D721Med (cell line): ENCODE measurements around the gene ACTMAP.

Experiments
- DNase-seq: peaks from one replicate; pipeline ENCODE4 v3.0.0; 2011; ENCODE audit warnings: low spot score; ENCODE audit not compliant: insufficient read length
- FAIRE-seq: peaks from 2 replicates; lab custom pipeline; 2011; peaks lifted over from hg19 to GRCh38; lab: Jason Lieb, UNC
- TF ChIP-seq, protein P1 (sequence below): IDR thresholded peaks from 2 replicates; pipeline ENCODE4 v1.5.1; 2012; ENCODE audit warnings: mild to moderate bottlenecking, control low read depth; ENCODE audit not compliant: insufficient read depth; ENCODE audit errors: missing control alignments

ACTMAP gene

DNA sequence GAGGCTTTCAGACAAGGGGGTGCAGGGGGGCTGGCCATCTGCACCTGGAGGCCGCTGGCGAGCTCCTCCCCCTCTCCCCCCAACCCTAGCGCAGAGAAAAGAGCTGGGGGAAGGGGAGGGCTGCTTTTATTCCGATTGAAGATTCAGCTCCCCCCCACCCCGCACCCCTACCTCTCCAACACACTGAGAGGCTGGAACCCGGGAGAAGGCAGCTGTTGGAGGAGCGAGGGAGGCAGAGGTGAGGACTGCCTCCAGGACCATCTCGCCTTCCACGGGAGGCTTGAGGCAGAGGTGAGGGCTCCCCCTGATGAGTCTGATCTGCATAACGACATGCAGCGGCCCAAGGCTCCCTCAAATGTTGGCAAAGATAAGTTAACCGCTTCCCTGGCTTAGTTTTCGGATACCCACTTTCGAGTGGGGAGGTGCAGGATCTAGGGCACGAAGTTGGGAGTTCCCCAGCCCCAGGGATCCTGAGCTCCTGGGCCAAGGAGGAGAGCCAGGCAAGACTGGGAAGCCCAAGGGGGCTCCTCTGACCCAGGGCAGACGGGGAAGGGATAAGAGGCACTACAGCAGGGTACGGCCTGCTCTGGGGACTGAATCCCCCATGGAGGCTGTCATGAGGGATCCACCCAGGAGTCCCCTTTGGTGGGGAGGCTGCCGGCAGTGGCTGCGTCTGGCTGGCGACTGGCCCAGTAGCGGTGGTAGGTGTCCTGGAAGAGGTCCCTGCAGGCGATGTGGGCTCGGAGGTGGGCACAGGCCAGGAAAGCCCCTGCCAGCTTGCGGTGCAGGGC, 58.7 kb downstream of the ACTMAP start:
- TF ChIP-seq, protein P1, sequence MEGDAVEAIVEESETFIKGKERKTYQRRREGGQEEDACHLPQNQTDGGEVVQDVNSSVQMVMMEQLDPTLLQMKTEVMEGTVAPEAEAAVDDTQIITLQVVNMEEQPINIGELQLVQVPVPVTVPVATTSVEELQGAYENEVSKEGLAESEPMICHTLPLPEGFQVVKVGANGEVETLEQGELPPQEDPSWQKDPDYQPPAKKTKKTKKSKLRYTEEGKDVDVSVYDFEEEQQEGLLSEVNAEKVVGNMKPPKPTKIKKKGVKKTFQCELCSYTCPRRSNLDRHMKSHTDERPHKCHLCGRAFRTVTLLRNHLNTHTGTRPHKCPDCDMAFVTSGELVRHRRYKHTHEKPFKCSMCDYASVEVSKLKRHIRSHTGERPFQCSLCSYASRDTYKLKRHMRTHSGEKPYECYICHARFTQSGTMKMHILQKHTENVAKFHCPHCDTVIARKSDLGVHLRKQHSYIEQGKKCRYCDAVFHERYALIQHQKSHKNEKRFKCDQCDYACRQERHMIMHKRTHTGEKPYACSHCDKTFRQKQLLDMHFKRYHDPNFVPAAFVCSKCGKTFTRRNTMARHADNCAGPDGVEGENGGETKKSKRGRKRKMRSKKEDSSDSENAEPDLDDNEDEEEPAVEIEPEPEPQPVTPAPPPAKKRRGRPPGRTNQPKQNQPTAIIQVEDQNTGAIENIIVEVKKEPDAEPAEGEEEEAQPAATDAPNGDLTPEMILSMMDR, result no peak
- FAIRE-seq (no peak), DNase-seq (peak; percentile 68)
